Karpas-422 (cell line): ENCODE measurements around the gene SEZ6. TPM values are rescaled to one million over a fixed set of nuclear protein-coding genes. Genes with fewer than 3 reads are reported as not detected.

Experiments used
- DNase-seq: peaks from one replicate; pipeline ENCODE4 v3.0.0-alpha.2; 2015
- H2AFZ ChIP-seq: fragments of 200-600 bp; sonication (generic); 2 replicates; pipeline ENCODE4 v1.6.1; 2014; ENCODE audit warnings: antibody characterized with exemption, low read length, mixed read lengths
- H3K27ac ChIP-seq: fragments of 200-600 bp; sonication (generic); 2 replicates; pipeline ENCODE4 v1.5.1; 2014; ENCODE audit warnings: mild to moderate bottlenecking, low read length, moderate library complexity
- H3K27me3 ChIP-seq: fragments of 200-600 bp; sonication (generic); 2 replicates; pipeline ENCODE4 v1.6.1; 2014; ENCODE audit warnings: low read length, mixed read lengths
- H3K36me3 ChIP-seq: fragments of 200-600 bp; sonication (generic); 2 replicates; pipeline ENCODE4 v1.6.1; 2014; ENCODE audit warnings: low read length, mixed read lengths; ENCODE audit not compliant: insufficient read depth
- H3K4me1 ChIP-seq: fragments of 200-600 bp; sonication (generic); 2 replicates; pipeline ENCODE4 v1.6.1; 2014; ENCODE audit warnings: mild to moderate bottlenecking, low read length, mixed read lengths
- H3K4me2 ChIP-seq: fragments of 200-600 bp; sonication (generic); 2 replicates; pipeline ENCODE4 v1.6.1; 2014; ENCODE audit warnings: low read length, low read depth, mild to moderate bottlenecking; ENCODE audit not compliant: poor library complexity, severe bottlenecking
- H3K4me3 ChIP-seq: fragments of 200-600 bp; sonication (generic); 2 replicates; pipeline ENCODE4 v1.5.1; 2014; ENCODE audit warnings: mild to moderate bottlenecking, antibody characterized with exemption, low read length, mixed read lengths
- H3K79me2 ChIP-seq: fragments of 200-600 bp; sonication (generic); 2 replicates; pipeline ENCODE4 v1.6.1; 2014; ENCODE audit warnings: mild to moderate bottlenecking, low read length, mixed read lengths
- H3K9ac ChIP-seq: fragments of 200-600 bp; sonication (generic); 2 replicates; pipeline ENCODE4 v1.6.0; 2014; ENCODE audit warnings: low read length
- H3K9me2 ChIP-seq: fragments of 200-600 bp; sonication (generic), shearing (Covaris generic); replicated peaks from 2 replicates; pipeline ENCODE4 v1.6.0; 2014; ENCODE audit warnings: mild to moderate bottlenecking, low read length, moderate library complexity; ENCODE audit not compliant: insufficient read depth
- H3K9me3 ChIP-seq: fragments of 300-700, 200-600 bp; sonication (generic); 2 replicates; pipeline ENCODE4 v1.6.1; 2014; ENCODE audit warnings: low read length, mixed read lengths
- H4K20me1 ChIP-seq: fragments of 200-600 bp; sonication (generic); 2 replicates; pipeline ENCODE4 v1.6.1; 2014; ENCODE audit warnings: mild to moderate bottlenecking, antibody characterized with exemption, low read length, low read depth; ENCODE audit not compliant: insufficient read depth
- total RNA-seq: library from RNA; depleted of rRNA; stranded (reverse); fragments of >200 nt; shearing (Covaris generic); gene quantifications from 2 replicates; pipeline ENCODE4 v1.2.3, GENCODE V29; 2014; ENCODE audit warnings: low replicate concordance

Gene SEZ6
- total RNA-seq, 1 experiment from 2014 or later = not detected

- DNase-seq = no peak
- H3K4me1 ChIP-seq = no peaks in the 10 kb centered on the region
- H3K9me3 ChIP-seq = no peaks in the 10 kb centered on the region
- H3K27me3 ChIP-seq = no peaks in the 10 kb centered on the region
- no peak overlapping the region for H2AFZ ChIP-seq
- no peak overlapping the region for H3K4me2 ChIP-seq
- no peaks in the 10 kb centered on the region for H4K20me1 ChIP-seq
- H3K36me3 ChIP-seq = no peaks in the 10 kb centered on the region
- no peak overlapping the region for H3K9ac ChIP-seq
- no peak overlapping the region for H3K4me3 ChIP-seq
- H3K27ac ChIP-seq = no peak overlapping the region
- no peaks in the 10 kb centered on the region for H3K9me2 ChIP-seq
- H3K79me2 ChIP-seq = no peaks in the 10 kb centered on the region
Measured at GRCh38 chr17:29016345-29017210, 10.7 kb upstream of the SEZ6 start.

- Histone ChIP-seq H3K36me3 (no peaks in the 10 kb centered on the region), H2AFZ (no peak overlapping the region), H3K27ac (no peak overlapping the region), H3K9ac (no peak overlapping the region), H3K79me2 (no peaks in the 10 kb centered on the region), H3K4me2 (no peak overlapping the region), H3K27me3 (no peaks in the 10 kb centered on the region), H3K4me1 (peaks cover 7% of the 10 kb centered on the region), H4K20me1 (no peaks in the 10 kb centered on the region), H3K4me3 (no peak overlapping the region), H3K9me2 (no peaks in the 10 kb centered on the region), H3K9me3 (no peaks in the 10 kb centered on the region)
- DNase-seq = no peak
Measured at GRCh38 chr17:29014716-29015115, 8.9 kb upstream of the SEZ6 start.

- Histone ChIP-seq H2AFZ (no peak overlapping the region), H3K9me3 (no peaks in the 10 kb centered on the region)
Measured at GRCh38 chr17:29012535-29012934, 6.7 kb upstream of the SEZ6 start.

GRCh38 chr17:29010586-29010985 is 4.8 kb upstream of the SEZ6 start:
- Histone ChIP-seq H2AFZ (no peak overlapping the region), H3K9ac (no peak overlapping the region), H3K27me3 (no peaks in the 10 kb centered on the region), H4K20me1 (no peaks in the 10 kb centered on the region), H3K4me1 (peaks cover 7% of the 10 kb centered on the region), H3K79me2 (no peaks in the 10 kb centered on the region), H3K27ac (no peak overlapping the region), H3K36me3 (no peaks in the 10 kb centered on the region), H3K4me2 (no peak overlapping the region), H3K4me3 (no peak overlapping the region), H3K9me2 (no peaks in the 10 kb centered on the region), H3K9me3 (no peaks in the 10 kb centered on the region)
- DNase-seq = no peak

More at GRCh38 chr17:29012535-29012934, 6.7 kb upstream of the SEZ6 start:
- no peak for DNase-seq
- no peaks in the 10 kb centered on the region for H4K20me1 ChIP-seq
- no peaks in the 10 kb centered on the region for H3K27me3 ChIP-seq
- no peak overlapping the region for H3K4me2 ChIP-seq
- no peaks in the 10 kb centered on the region for H3K9me2 ChIP-seq
- no peaks in the 10 kb centered on the region for H3K79me2 ChIP-seq
- H3K36me3 ChIP-seq = no peaks in the 10 kb centered on the region
- no peak overlapping the region for H3K9ac ChIP-seq
- peaks cover 7% of the 10 kb centered on the region for H3K4me1 ChIP-seq
- H3K27ac ChIP-seq = no peak overlapping the region
- no peak overlapping the region for H3K4me3 ChIP-seq

GRCh38 chr17:29010129-29010528 is 4.3 kb upstream of the SEZ6 start:
- Histone ChIP-seq H2AFZ (no peak overlapping the region), H3K36me3 (no peaks in the 10 kb centered on the region), H3K79me2 (no peaks in the 10 kb centered on the region), H3K4me2 (no peak overlapping the region), H4K20me1 (no peaks in the 10 kb centered on the region), H3K9me2 (no peaks in the 10 kb centered on the region), H3K9me3 (no peaks in the 10 kb centered on the region), H3K27me3 (no peaks in the 10 kb centered on the region), H3K27ac (no peak overlapping the region), H3K4me1 (peaks cover 7% of the 10 kb centered on the region), H3K4me3 (no peak overlapping the region), H3K9ac (no peak overlapping the region)
- no peak for DNase-seq

GRCh38 chr17:29008591-29008990 is 2.8 kb upstream of the SEZ6 start:
- H3K27me3 ChIP-seq = no peaks in the 10 kb centered on the region
- H3K9me2 ChIP-seq = no peaks in the 10 kb centered on the region
- H3K9ac ChIP-seq = no peak overlapping the region
- H3K4me2 ChIP-seq = no peak overlapping the region
- H2AFZ ChIP-seq = no peak overlapping the region
- no peaks in the 10 kb centered on the region for H3K36me3 ChIP-seq
- H4K20me1 ChIP-seq = no peaks in the 10 kb centered on the region
- H3K9me3 ChIP-seq = no peaks in the 10 kb centered on the region
- H3K4me1 ChIP-seq = peaks cover 7% of the 10 kb centered on the region
- H3K79me2 ChIP-seq = no peaks in the 10 kb centered on the region
- no peak overlapping the region for H3K27ac ChIP-seq
- no peak overlapping the region for H3K4me3 ChIP-seq
- no peak for DNase-seq

- no peaks in the 10 kb centered on the region for H3K36me3 ChIP-seq
- no peak overlapping the region for H2AFZ ChIP-seq
- H3K27me3 ChIP-seq = no peaks in the 10 kb centered on the region
- no peaks in the 10 kb centered on the region for H4K20me1 ChIP-seq
- H3K4me3 ChIP-seq = no peak overlapping the region
- H3K4me1 ChIP-seq = peaks cover 7% of the 10 kb centered on the region
- no peak for DNase-seq
- no peak overlapping the region for H3K4me2 ChIP-seq
- H3K79me2 ChIP-seq = no peaks in the 10 kb centered on the region
- H3K9ac ChIP-seq = no peak overlapping the region
- no peaks in the 10 kb centered on the region for H3K9me2 ChIP-seq
- no peaks in the 10 kb centered on the region for H3K9me3 ChIP-seq
- no peak overlapping the region for H3K27ac ChIP-seq
Measured at GRCh38 chr17:29007860-29008455, 2.1 kb upstream of the SEZ6 start.

- Histone ChIP-seq H3K79me2 (no peaks in the 10 kb centered on the region), H3K36me3 (no peaks in the 10 kb centered on the region), H3K27me3 (no peaks in the 10 kb centered on the region), H3K4me3 (no peak overlapping the region), H3K9ac (no peak overlapping the region), H3K4me1 (peaks cover 7% of the 10 kb centered on the region), H3K4me2 (no peak overlapping the region), H3K9me2 (no peaks in the 10 kb centered on the region), H3K27ac (no peak overlapping the region), H2AFZ (no peak overlapping the region), H3K9me3 (no peaks in the 10 kb centered on the region), H4K20me1 (no peaks in the 10 kb centered on the region)
- no peak for DNase-seq
Measured at GRCh38 chr17:29007456-29007855, 1.6 kb upstream of the SEZ6 start.
